Measurements from ENCODE around the gene CORO1A.
"Not testable (repeated sequence)": the region's sequence is repeated elsewhere in the genome, so short reads cannot be mapped to it uniquely, and the experiment has no call there.

The CORO1A gene

GRCh38 chr16:30151091-30151490 lies 32.3 kb upstream of the CORO1A start:
- no peaks in the 10 kb centered on the region for H3K36me3 Mint-ChIP-seq (ENCODE audit: low read depth)
- H3K27ac Mint-ChIP-seq, result no peak overlapping the region

GRCh38 chr16:30152517-30152916 lies 30.9 kb upstream of the CORO1A start:
- Mint-ChIP-seq H3K27ac (no peak overlapping the region), H3K36me3 (ENCODE audit: low read depth) (no peaks in the 10 kb centered on the region), H3K9me3 (no peaks in the 10 kb centered on the region), H3K4me3 (no peak overlapping the region), H3K27me3 (no peaks in the 10 kb centered on the region), H3K4me1 (ENCODE audit: low read depth) (peaks cover 6% of the 10 kb centered on the region)
- intact Hi-C loops (cut with micrococcal nuclease), result no loop called here

More at GRCh38 chr16:30151091-30151490, 32.3 kb upstream of the CORO1A start:
- Mint-ChIP-seq H3K9me3 (no peaks in the 10 kb centered on the region), H3K27me3 (no peaks in the 10 kb centered on the region), H3K4me3 (no peak overlapping the region), H3K4me1 (ENCODE audit: low read depth) (peaks cover 6% of the 10 kb centered on the region)
- intact Hi-C loops (cut with micrococcal nuclease), result no loop called here

- no peaks in the 10 kb centered on the region for H3K9me3 Mint-ChIP-seq
- no peaks in the 10 kb centered on the region for H3K27me3 Mint-ChIP-seq
- H3K36me3 Mint-ChIP-seq (ENCODE audit: low read depth), result no peaks in the 10 kb centered on the region
- H3K4me1 Mint-ChIP-seq (ENCODE audit: low read depth), result no peaks in the 10 kb centered on the region
- H3K27ac Mint-ChIP-seq, result no peak overlapping the region
- H3K4me3 Mint-ChIP-seq, result no peak overlapping the region
- intact Hi-C loops (cut with micrococcal nuclease), result no loop called here
Measured at GRCh38 chr16:30155188-30155587, 28.2 kb upstream of the CORO1A start.

- Mint-ChIP-seq H3K9me3 (no peaks in the 10 kb centered on the region), H3K27me3 (no peaks in the 10 kb centered on the region), H3K4me3 (no peak overlapping the region), H3K27ac (no peak overlapping the region), H3K36me3 (ENCODE audit: low read depth) (no peaks in the 10 kb centered on the region), H3K4me1 (ENCODE audit: low read depth) (no peaks in the 10 kb centered on the region)
- intact Hi-C loops (cut with micrococcal nuclease), result no loop called here
Measured at GRCh38 chr16:30157214-30157613, 26.2 kb upstream of the CORO1A start.

GRCh38 chr16:30163538-30163937 lies 19.9 kb upstream of the CORO1A start:
- no peaks in the 10 kb centered on the region for H3K9me3 Mint-ChIP-seq
- intact Hi-C loops (cut with micrococcal nuclease), result no loop called here
- no peak overlapping the region for H3K27ac Mint-ChIP-seq
- H3K27me3 Mint-ChIP-seq, result no peaks in the 10 kb centered on the region
- H3K36me3 Mint-ChIP-seq (ENCODE audit: low read depth), result no peaks in the 10 kb centered on the region
- peaks cover 32% of the 10 kb centered on the region for H3K4me1 Mint-ChIP-seq (ENCODE audit: low read depth)
- H3K4me3 Mint-ChIP-seq, result no peak overlapping the region

GRCh38 chr16:30166202-30166902 lies 17.1 kb upstream of the CORO1A start:
- Mint-ChIP-seq H3K4me3 (peak overlapping the region; percentile 37), H3K9me3 (no peaks in the 10 kb centered on the region), H3K4me1 (ENCODE audit: low read depth) (peaks cover 37% of the 10 kb centered on the region), H3K27ac (peak overlapping the region; percentile 72), H3K36me3 (ENCODE audit: low read depth) (no peaks in the 10 kb centered on the region), H3K27me3 (no peaks in the 10 kb centered on the region)
- intact Hi-C loops (cut with micrococcal nuclease), result no loop called here

GRCh38 chr16:30168746-30169145 lies 14.7 kb upstream of the CORO1A start:
- H3K4me1 Mint-ChIP-seq (ENCODE audit: low read depth), result peaks cover 37% of the 10 kb centered on the region
- H3K4me3 Mint-ChIP-seq; intact Hi-C loops (cut with micrococcal nuclease); H3K27ac Mint-ChIP-seq; H3K36me3 Mint-ChIP-seq (ENCODE audit: low read depth); H3K27me3 Mint-ChIP-seq; H3K9me3 Mint-ChIP-seq: not testable (repeated sequence)

GRCh38 chr16:30169416-30169815 lies 14.0 kb upstream of the CORO1A start:
- peaks cover 35% of the 10 kb centered on the region for H3K4me1 Mint-ChIP-seq (ENCODE audit: low read depth)
- H3K4me3 Mint-ChIP-seq; intact Hi-C loops (cut with micrococcal nuclease); H3K27ac Mint-ChIP-seq; H3K36me3 Mint-ChIP-seq (ENCODE audit: low read depth); H3K27me3 Mint-ChIP-seq; H3K9me3 Mint-ChIP-seq: not testable (repeated sequence)

- H3K27me3 Mint-ChIP-seq; H3K9me3 Mint-ChIP-seq; H3K4me3 Mint-ChIP-seq; H3K27ac Mint-ChIP-seq; intact Hi-C loops (cut with micrococcal nuclease); H3K36me3 Mint-ChIP-seq (ENCODE audit: low read depth): not testable (repeated sequence)
- H3K4me1 Mint-ChIP-seq (ENCODE audit: low read depth), result peaks cover 28% of the 10 kb centered on the region
Measured at GRCh38 chr16:30170145-30170544, 13.3 kb upstream of the CORO1A start.

- intact Hi-C loops (cut with micrococcal nuclease), result no loop called here
- H3K9me3 Mint-ChIP-seq, result no peaks in the 10 kb centered on the region
- H3K4me3 Mint-ChIP-seq, result no peak overlapping the region
- no peaks in the 10 kb centered on the region for H3K27me3 Mint-ChIP-seq
- H3K27ac Mint-ChIP-seq, result no peak overlapping the region
- H3K4me1 Mint-ChIP-seq (ENCODE audit: low read depth), result peaks cover 18% of the 10 kb centered on the region
- H3K36me3 Mint-ChIP-seq (ENCODE audit: low read depth), result no peaks in the 10 kb centered on the region
Measured at GRCh38 chr16:30173054-30173453, 10.3 kb upstream of the CORO1A start.

GRCh38 chr16:30176876-30177275 lies 6.5 kb upstream of the CORO1A start:
- intact Hi-C loops (cut with micrococcal nuclease); H3K9me3 Mint-ChIP-seq; H3K27ac Mint-ChIP-seq; H3K36me3 Mint-ChIP-seq (ENCODE audit: low read depth); H3K27me3 Mint-ChIP-seq; H3K4me3 Mint-ChIP-seq: not testable (repeated sequence)
- peaks cover 13% of the 10 kb centered on the region for H3K4me1 Mint-ChIP-seq (ENCODE audit: low read depth)

GRCh38 chr16:30179195-30179594 lies 4.2 kb upstream of the CORO1A start:
- Mint-ChIP-seq H3K36me3 (ENCODE audit: low read depth) (peaks cover 10% of the 10 kb centered on the region), H3K27me3 (peaks cover 3% of the 10 kb centered on the region), H3K4me1 (ENCODE audit: low read depth) (peaks cover 23% of the 10 kb centered on the region), H3K4me3 (no peak overlapping the region), H3K27ac (no peak overlapping the region), H3K9me3 (no peaks in the 10 kb centered on the region)
- intact Hi-C loops (cut with micrococcal nuclease), result no loop called here

GRCh38 chr16:30179931-30180330 lies 3.5 kb upstream of the CORO1A start:
- Mint-ChIP-seq H3K4me1 (ENCODE audit: low read depth) (peaks cover 30% of the 10 kb centered on the region), H3K36me3 (ENCODE audit: low read depth) (peaks cover 17% of the 10 kb centered on the region), H3K27ac (no peak overlapping the region), H3K9me3 (no peaks in the 10 kb centered on the region), H3K27me3 (peaks cover 3% of the 10 kb centered on the region), H3K4me3 (no peak overlapping the region)
- intact Hi-C loops (cut with micrococcal nuclease), result no loop called here

- intact Hi-C loops (cut with micrococcal nuclease), result no loop called here
- Mint-ChIP-seq H3K36me3 (ENCODE audit: low read depth) (peaks cover 20% of the 10 kb centered on the region), H3K27ac (no peak overlapping the region), H3K27me3 (peaks cover 3% of the 10 kb centered on the region), H3K4me3 (no peak overlapping the region), H3K4me1 (ENCODE audit: low read depth) (peaks cover 39% of the 10 kb centered on the region), H3K9me3 (no peaks in the 10 kb centered on the region)
Measured at GRCh38 chr16:30180741-30181140, 2.7 kb upstream of the CORO1A start.

Data from dendritic cell treated with granulocyte-macrophage colony-stimulating factor and Interleukin-4, amounts not matched to agents 40 ng/mL and 50 ng/mL, for 4 days (primary cell).